DMS114 treated with DMSO at 0.1 percent for 48 hours (cell line): ENCODE results near the gene EXOSC10.
A peak's percentile ranks its signal among the peaks of the same experiment; 100 is the strongest.
"Not testable (repeated sequence)": the region's sequence is repeated elsewhere in the genome, so short reads cannot be mapped to it uniquely, and the experiment has no call there.

Experiments used
- DNase-seq: peaks from one replicate; lab custom pipeline; 2025; ENCODE audit not compliant: unreplicated experiment; lab: John Stamatoyannopoulos, UW

EXOSC10 gene

GRCh38 chr1:11044849-11045427, 54.7 kb downstream of the EXOSC10 start:
- DNase-seq: no peak

- DNase-seq: no peak
Measured at GRCh38 chr1:11044086-11044848, 55.4 kb downstream of the EXOSC10 start.

- DNase-seq: no peak
Measured at GRCh38 chr1:11042995-11043874, 56.4 kb downstream of the EXOSC10 start.

GRCh38 chr1:11042065-11042464, 57.6 kb downstream of the EXOSC10 start:
- DNase-seq: no peak

DNA sequence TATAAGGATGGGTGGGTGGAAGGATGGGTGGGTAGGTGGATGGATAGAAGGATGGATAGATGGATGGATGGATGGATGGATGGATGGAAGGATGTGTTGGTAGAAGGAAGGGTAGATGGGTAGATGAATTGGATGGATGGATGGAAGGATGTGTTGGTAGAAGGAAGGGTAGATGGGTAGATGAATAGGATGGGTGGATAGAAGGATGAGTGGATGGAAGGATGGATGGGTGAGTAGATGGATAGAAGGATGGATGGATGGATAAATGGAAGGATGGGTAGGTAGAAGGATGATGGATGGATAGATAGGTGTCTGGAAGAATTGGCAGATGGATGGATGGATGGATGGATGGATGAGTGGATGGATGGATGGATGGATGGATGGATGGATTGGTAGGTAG, 58.6 kb downstream of the EXOSC10 start:
- DNase-seq: no peak

GRCh38 chr1:11040105-11040429, 59.6 kb downstream of the EXOSC10 start:
- not testable (repeated sequence) for DNase-seq

DNA sequence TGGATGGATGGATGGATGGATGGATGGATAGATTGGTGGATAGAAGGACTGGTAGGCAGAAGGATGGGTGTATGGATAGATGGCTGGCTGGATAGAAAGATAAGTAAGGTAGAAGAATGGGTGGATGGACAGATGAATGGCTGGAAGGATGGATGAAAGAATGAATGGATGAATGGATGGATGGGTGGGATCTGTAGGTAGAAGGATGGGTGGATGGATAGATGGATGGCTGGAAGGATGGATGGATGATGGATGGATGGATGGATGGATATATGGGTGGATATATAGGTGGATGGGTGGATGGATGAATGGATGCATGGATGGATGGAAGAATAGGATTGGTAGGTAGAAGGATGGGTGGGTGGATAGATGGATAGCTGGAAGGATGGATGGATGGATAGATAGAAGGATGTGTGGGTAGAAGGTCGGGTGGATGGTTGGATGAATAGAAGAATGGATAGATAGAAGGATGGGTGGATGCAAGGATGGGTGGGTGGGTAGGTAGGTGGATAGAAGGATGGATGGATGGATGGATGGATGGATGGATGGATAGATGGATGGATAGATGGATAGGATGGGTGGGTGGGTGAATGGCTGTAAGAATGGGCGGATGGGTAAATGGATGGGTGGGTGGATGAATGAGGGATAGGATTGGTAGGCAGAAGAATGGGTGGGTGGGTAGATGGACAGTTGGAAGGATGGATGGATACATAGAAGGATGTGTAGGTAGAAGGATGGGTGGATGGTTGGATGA, 60.1 kb downstream of the EXOSC10 start:
- no peak for DNase-seq

GRCh38 chr1:11037740-11038182, 61.9 kb downstream of the EXOSC10 start:
- peak; percentile 72 for DNase-seq

DNA sequence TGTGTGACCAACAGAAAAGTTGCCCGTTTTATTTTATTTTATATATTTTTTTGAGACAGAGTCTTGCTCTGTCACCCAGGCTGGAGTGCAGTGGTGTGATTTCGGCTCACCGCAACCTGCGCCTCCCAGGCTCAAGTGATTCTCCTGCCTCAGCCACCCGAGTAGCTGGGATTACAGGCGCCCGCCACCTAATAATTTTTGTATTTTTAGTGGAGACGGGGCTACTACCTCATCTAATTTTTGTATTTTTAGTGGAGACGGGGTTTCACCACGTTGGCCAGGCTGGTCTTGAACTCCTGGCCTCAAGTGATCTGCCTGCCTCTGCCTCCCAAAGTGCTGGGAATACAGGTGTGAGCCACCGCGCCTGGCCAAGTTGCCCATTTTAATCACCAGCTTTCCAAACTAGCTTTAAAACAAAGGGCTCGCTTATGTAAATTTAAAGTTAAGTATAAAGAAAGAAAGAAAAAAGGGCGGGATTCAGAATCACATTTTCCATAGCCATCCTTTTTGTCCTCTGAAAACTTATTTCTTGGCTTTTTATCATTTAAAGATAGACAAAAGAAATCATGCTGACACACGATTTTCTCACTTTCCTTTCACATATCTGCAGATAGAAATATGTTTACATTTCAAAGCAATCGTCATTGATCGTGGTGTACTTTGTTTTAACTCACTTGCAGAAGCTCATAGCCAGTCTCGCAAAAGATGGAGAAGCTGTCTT, 62.5 kb downstream of the EXOSC10 start:
- DNase-seq: not testable (repeated sequence)

DNA sequence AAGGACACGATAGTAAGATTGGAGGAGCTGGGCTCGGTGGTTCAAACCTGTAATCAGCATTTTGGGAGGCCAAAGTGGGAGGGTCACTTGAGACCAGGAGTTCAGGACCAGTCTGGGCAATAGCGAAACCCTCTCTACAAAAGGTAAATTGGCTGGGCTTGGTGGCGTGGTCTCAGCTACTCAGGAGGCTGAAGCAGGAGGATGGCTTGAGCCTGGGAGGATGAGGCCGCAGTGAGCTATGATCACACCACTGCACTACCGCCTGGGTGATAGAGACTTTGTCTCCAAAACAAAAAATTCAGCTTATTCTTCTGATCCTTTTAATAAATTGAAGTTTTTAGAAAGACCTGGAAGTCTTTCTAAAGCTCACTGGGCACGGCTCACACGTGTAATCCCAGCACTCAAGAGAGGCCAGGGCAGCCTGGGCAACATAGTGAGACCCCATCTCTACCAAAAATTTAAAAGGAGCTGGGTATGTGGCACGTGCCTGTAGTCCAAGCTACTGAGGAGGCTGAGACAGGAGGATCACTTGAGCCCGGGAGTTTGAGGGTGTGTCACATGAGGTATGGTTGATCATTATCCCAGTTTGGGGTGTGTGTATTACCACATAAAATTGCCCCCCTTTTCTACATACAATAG, 67.9 kb downstream of the EXOSC10 start:
- DNase-seq: no peak

DNA sequence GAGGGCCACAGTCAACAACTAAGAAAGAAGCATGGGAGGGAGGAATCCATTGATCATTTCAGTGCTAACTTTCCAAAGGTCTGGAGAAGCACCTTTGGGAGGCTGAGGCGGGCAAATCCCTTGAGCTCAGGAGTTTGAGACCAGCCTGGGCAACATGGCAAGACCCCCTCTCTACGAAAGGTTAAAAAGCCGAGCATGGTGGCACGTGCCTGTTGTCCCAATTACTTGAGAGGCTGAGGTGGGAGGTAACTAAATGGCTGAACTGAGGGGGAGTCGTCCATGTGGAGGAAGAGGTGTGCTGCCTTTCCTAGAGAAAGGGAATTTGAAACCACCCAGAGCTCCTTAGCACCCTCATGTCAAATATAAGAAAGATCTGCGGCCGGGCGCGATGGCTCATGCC, 68.8 kb downstream of the EXOSC10 start:
- DNase-seq: no peak

DNA sequence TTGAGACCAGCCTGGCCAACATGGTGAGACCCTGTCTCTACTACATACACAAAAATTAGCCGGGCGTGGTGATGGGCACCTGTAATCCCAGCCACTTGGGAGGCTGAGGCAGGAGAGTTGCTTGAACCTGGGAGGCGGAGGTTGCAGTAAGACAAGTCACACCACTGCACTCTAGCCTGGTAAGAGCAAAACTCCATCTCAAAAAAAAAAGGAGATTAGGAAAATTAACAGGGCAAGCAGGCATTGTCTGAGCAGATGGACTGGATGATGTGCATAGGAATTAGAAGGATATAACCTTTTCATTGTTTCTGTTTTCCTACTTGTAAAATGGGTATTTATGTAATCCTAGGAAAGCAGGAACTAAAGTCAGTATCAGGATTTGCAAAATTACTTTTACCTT, 71.7 kb downstream of the EXOSC10 start:
- DNase-seq: no peak

DNA sequence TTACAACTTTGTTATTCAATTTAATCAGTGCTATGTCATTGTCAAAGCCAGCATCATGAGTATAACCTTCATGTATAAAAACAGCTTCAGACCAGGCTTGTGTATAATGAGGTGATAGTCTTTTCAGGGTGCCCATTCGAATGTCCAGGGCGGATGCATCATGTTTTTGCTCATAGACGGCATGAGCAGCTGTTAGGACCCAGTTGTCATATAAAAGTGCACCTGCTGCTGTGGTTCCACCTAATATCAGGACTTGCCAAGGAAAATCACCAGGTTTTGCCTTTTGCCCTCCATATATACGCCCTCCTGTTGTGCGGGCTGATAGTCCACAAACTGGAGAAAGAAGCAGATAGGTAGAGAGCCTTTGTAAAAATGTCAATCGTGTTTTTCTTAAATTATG, 72.4 kb downstream of the EXOSC10 start:
- DNase-seq: no peak

DNA sequence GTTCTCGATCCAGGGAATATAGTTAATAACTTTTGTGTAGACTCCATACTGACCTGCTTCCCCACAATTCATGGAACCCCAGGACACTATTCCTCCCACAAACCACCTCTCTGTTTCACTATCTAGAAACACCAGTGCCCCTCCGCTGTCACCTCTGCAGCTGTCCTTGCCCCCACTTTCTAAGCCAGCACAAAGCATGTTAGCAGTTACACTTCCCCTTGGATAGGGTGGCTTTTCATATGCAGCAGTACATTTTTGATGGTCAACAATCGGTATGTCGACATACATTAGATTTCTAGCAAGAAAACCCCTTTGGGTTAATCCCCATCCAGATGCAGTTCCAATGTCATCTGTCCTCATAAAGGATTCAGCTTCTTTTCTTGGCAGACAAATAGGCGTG, 72.8 kb downstream of the EXOSC10 start:
- no peak for DNase-seq

DNA sequence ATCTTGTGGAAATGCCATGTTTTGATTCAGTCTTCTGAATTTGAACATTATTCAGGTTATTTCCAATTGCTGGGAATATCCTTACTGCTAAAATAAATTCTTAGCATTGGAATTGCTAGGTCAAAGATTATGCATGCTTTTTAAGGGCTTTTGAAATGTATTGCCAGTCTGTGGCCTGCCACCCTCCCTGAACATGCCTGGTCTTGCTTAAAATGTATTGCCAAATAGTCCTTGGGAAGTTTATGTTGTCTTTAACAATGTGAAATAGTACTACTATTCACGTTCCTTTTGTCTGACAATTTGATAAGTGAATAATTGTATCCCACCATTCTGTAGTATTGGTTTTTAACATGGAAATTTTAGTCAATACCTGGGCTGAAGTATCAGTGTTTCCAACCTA, 73.6 kb downstream of the EXOSC10 start:
- DNase-seq: no peak

DNA sequence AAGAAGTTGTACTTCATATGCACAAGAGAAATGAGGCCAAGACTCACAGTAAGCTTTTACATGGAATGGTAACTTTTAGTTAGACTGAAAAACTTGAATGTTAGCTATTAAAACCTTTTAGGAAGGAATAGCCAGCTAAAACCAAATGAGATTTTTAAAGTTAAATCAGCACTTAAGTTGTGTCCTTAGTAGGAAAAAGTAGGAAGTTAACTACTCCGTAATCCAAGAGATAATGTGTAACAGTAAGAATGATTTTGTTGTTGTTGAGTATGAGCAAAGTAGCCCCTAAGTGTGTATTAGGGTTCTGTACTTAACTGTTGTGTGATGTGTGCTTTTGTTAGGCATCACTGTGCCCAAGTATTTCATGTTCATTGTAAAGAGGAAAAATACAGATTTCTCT, 74.1 kb downstream of the EXOSC10 start:
- no peak for DNase-seq

DNA sequence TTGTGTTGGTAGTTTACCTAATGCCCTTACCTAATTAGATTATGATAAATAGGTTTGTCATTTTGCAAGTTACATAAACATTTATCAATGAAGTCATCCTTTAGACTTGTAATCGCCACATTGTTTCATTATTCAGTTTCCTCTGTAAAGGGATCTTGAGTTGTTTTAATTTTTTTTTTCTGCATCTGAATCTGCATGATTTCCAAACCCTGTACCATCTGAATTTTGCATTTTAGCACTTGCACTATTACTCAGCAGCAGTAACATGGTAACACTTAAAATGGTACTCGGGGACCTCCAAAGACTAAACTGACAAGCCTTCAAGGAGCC, 74.8 kb downstream of the EXOSC10 start:
- no peak for DNase-seq

DNA sequence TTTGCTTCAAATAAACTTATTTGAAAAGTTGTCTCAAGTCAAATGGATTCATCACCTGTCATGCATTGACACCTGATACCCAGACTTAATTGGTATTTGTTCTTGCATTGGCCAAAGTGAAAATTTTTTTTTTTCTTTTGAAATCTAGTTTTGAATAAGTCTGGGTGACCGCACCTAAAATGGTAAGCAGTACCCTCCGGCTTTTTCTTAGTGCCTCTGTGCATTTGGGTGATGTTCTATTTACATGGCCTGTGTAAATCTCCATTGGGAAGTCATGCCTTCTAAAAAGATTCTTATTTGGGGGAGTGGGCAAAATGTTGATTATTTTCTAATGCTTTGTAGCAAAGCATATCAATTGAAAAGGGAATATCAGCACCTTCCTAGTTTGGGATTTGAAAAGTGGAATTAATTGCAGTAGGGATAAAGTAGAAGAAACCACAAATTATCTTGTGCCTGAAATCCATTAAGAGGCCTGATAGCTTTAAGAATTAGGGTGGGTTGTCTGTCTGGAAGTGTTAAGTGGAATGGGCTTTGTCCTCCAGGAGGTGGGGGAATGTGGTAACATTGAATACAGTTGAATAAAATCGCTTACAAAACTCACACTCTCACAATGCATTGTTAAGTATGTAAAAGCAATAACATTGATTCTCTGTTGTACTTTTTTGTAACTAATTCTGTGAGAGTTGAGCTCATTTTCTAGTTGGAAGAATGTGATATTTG, 75.4 kb downstream of the EXOSC10 start:
- no peak for DNase-seq

DNA sequence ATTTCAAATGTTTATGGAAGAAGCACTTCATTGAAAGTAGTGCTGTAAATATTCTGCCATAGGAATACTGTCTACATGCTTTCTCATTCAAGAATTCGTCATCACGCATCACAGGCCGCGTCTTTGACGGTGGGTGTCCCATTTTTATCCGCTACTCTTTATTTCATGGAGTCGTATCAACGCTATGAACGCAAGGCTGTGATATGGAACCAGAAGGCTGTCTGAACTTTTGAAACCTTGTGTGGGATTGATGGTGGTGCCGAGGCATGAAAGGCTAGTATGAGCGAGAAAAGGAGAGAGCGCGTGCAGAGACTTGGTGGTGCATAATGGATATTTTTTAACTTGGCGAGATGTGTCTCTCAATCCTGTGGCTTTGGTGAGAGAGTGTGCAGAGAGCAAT, 76.5 kb downstream of the EXOSC10 start:
- DNase-seq: no peak

- no peak for DNase-seq
Measured at GRCh38 chr1:11019971-11020370, 79.7 kb downstream of the EXOSC10 start.
